Measurements from ENCODE around the gene SPSB3. TPM values are rescaled to one million over a fixed set of nuclear protein-coding genes. Genes with fewer than 3 reads are reported as not detected.

SPSB3 gene
- total and polyA plus RNA-seq, 7 donors, result 34.4 to 98.4 (median 61.4) TPM

- Histone ChIP-seq H3K4me1 (no peaks in the 10 kb centered on the region), H3K36me3 (peaks cover 30 to 70% (median 52%) of the 10 kb centered on the region in 4 donors), H3K4me3 (no peak overlapping the region), H3K27ac (no peak overlapping the region), H3K9me3 (no peaks in the 10 kb centered on the region), H3K27me3 (no peaks in the 10 kb centered on the region)
- intact Hi-C loops (cut with DNase I), result no loop called here
- TF ChIP-seq CTCF (IDR thresholded peaks at IDR 0.05) (no peak), POLR2A (IDR thresholded peaks at IDR 0.05) (no peak), EP300 (IDR thresholded peaks at IDR 0.05) (no peak), POLR2AphosphoS5 (IDR thresholded peaks at IDR 0.05) (no peak)
- no peak for DNase-seq
- 79 to 80% methylated on average over 7 of the region's 7 CpGs for WGBS, 2 donors
These were observed 50.8 kb downstream of the SPSB3 start for GRCh38 chr16:1731603-1732002.

GRCh38 chr16:1731073-1731472, 51.3 kb downstream of the SPSB3 start:
- 96 to 97% methylated on average over 7 of the region's 7 CpGs for WGBS, 2 donors

GRCh38 chr16:1729445-1729844, 52.9 kb downstream of the SPSB3 start:
- peaks cover 27 to 86% (median 58%) of the 10 kb centered on the region in 4 donors for H3K36me3 ChIP-seq
- 94 to 96% methylated on average over 35 of the region's 35 CpGs for WGBS, 2 donors

More at GRCh38 chr16:1731073-1731472, 51.3 kb downstream of the SPSB3 start:
- intact Hi-C loops (cut with DNase I), result no loop called here
- no peak for TF ChIP-seq POLR2A (IDR thresholded peaks at IDR 0.05)
- TF ChIP-seq POLR2AphosphoS5 (IDR thresholded peaks at IDR 0.05), result no peak
- no peak for TF ChIP-seq CTCF (IDR thresholded peaks at IDR 0.05)
- no peak for TF ChIP-seq EP300 (IDR thresholded peaks at IDR 0.05)
- H3K4me3 ChIP-seq, result no peak overlapping the region
- H3K4me1 ChIP-seq, result no peaks in the 10 kb centered on the region
- no peaks in the 10 kb centered on the region for H3K27me3 ChIP-seq
- H3K9me3 ChIP-seq, result no peaks in the 10 kb centered on the region
- H3K36me3 ChIP-seq, result peaks cover 32 to 76% (median 57%) of the 10 kb centered on the region in 4 donors
- no peak for DNase-seq
- H3K27ac ChIP-seq, result no peak overlapping the region

GRCh38 chr16:1729026-1729425, 53.3 kb downstream of the SPSB3 start:
- H3K9me3 ChIP-seq, result no peaks in the 10 kb centered on the region
- H3K27ac ChIP-seq, result no peak overlapping the region
- TF ChIP-seq CTCF (IDR thresholded peaks at IDR 0.05), result no peak
- no peak for TF ChIP-seq POLR2A (IDR thresholded peaks at IDR 0.05)
- no peak for TF ChIP-seq POLR2AphosphoS5 (IDR thresholded peaks at IDR 0.05)
- no peak for TF ChIP-seq EP300 (IDR thresholded peaks at IDR 0.05)
- no peak for DNase-seq
- intact Hi-C loops (cut with DNase I), result no loop called here
- peaks cover 0 to 4% (median under 1%) of the 10 kb centered on the region in 4 donors for H3K4me1 ChIP-seq
- H3K36me3 ChIP-seq, result peaks cover 23 to 84% (median 54%) of the 10 kb centered on the region in 4 donors
- 97 to 98% methylated on average over 18 of the region's 18 CpGs for WGBS, 2 donors
- H3K27me3 ChIP-seq, result no peaks in the 10 kb centered on the region
- no peak overlapping the region for H3K4me3 ChIP-seq

More at GRCh38 chr16:1729445-1729844, 52.9 kb downstream of the SPSB3 start:
- intact Hi-C loops (cut with DNase I), result no loop called here
- no peak for TF ChIP-seq POLR2A (IDR thresholded peaks at IDR 0.05)
- no peak for TF ChIP-seq EP300 (IDR thresholded peaks at IDR 0.05)
- TF ChIP-seq POLR2AphosphoS5 (IDR thresholded peaks at IDR 0.05), result no peak
- TF ChIP-seq CTCF (IDR thresholded peaks at IDR 0.05), result no peak
- no peaks in the 10 kb centered on the region for H3K27me3 ChIP-seq
- no peaks in the 10 kb centered on the region for H3K9me3 ChIP-seq
- no peak overlapping the region for H3K4me3 ChIP-seq
- H3K4me1 ChIP-seq, result no peaks in the 10 kb centered on the region
- H3K27ac ChIP-seq, result no peak overlapping the region
- DNase-seq, result no peak
